ENCODE measurements around the gene DSCAML1. TPM values are rescaled to one million over a fixed set of nuclear protein-coding genes. Genes with fewer than 3 reads are reported as not detected.

DSCAML1 gene
- total and polyA plus RNA-seq, 3 donors from 2014 or later: 1.6 to 6.1 (median 3.0) TPM

- no peaks in the 10 kb centered on the region for H3K36me3 ChIP-seq (ENCODE audit: low read depth, missing control alignments)
- no peaks in the 10 kb centered on the region for H3K9me3 ChIP-seq
- H3K27ac ChIP-seq: no peak overlapping the region
- H3K27me3 ChIP-seq: no peaks in the 10 kb centered on the region
- intact Hi-C loops (cut with DNase I; ENCODE audit: low total_unique reads): no loop called here
- no peak for DNase-seq
- no peak for TF ChIP-seq POLR2A (IDR thresholded peaks at IDR 0.05)
- TF ChIP-seq CTCF (IDR thresholded peaks at IDR 0.05): no peak
- H3K4me3 ChIP-seq: no peak overlapping the region
- no peaks in the 10 kb centered on the region for H3K4me1 ChIP-seq
- 75% methylated on average over 9 to 11 of the region's 11 CpGs for WGBS, 2 donors
Observed at GRCh38 chr11:117782101-117782500, 14.9 kb downstream of the DSCAML1 start.

- DNase-seq: no peak
- WGBS, 2 donors: 63 to 90% methylated on average over 1 to 4 of the region's 4 CpGs
- Histone ChIP-seq H3K27ac (no peak overlapping the region), H3K9me3 (no peaks in the 10 kb centered on the region), H3K4me1 (no peaks in the 10 kb centered on the region), H3K4me3 (no peak overlapping the region), H3K27me3 (no peaks in the 10 kb centered on the region), H3K36me3 (ENCODE audit: low read depth, missing control alignments) (no peaks in the 10 kb centered on the region)
- no peak for TF ChIP-seq CTCF (IDR thresholded peaks at IDR 0.05)
- TF ChIP-seq POLR2A (IDR thresholded peaks at IDR 0.05): no peak
- intact Hi-C loops (cut with DNase I; ENCODE audit: low total_unique reads): no loop called here
Observed at GRCh38 chr11:117781627-117782026, 15.4 kb downstream of the DSCAML1 start.

- TF ChIP-seq POLR2A (IDR thresholded peaks at IDR 0.05): no peak
- no peak for TF ChIP-seq CTCF (IDR thresholded peaks at IDR 0.05)
- intact Hi-C loops (cut with DNase I; ENCODE audit: low total_unique reads): no loop called here
- Histone ChIP-seq H3K9me3 (no peaks in the 10 kb centered on the region), H3K4me3 (no peak overlapping the region), H3K4me1 (no peaks in the 10 kb centered on the region), H3K27ac (no peak overlapping the region), H3K27me3 (no peaks in the 10 kb centered on the region), H3K36me3 (ENCODE audit: low read depth, missing control alignments) (no peaks in the 10 kb centered on the region)
- no peak for DNase-seq
- 64 to 87% methylated on average over 11 to 26 of the region's 26 CpGs for WGBS, 2 donors
Observed at GRCh38 chr11:117780456-117780855, 16.6 kb downstream of the DSCAML1 start.

GRCh38 chr11:117774553-117774952, 22.5 kb downstream of the DSCAML1 start:
- intact Hi-C loops (cut with DNase I; ENCODE audit: low total_unique reads): no loop called here
- Histone ChIP-seq H3K36me3 (ENCODE audit: low read depth, missing control alignments) (no peaks in the 10 kb centered on the region), H3K27me3 (no peaks in the 10 kb centered on the region), H3K9me3 (no peaks in the 10 kb centered on the region), H3K4me3 (no peak overlapping the region), H3K4me1 (no peaks in the 10 kb centered on the region), H3K27ac (no peak overlapping the region)
- WGBS, 2 donors: 63 to 66% methylated on average over 3 of the region's 3 CpGs
- no peak for TF ChIP-seq CTCF (IDR thresholded peaks at IDR 0.05)
- no peak for DNase-seq

GRCh38 chr11:117772360-117772759, 24.7 kb downstream of the DSCAML1 start:
- H3K9me3 ChIP-seq: no peaks in the 10 kb centered on the region
- H3K36me3 ChIP-seq (ENCODE audit: low read depth, missing control alignments): no peaks in the 10 kb centered on the region
- H3K27ac ChIP-seq: no peak overlapping the region
- H3K4me3 ChIP-seq: no peak overlapping the region
- no peak for TF ChIP-seq POLR2A (IDR thresholded peaks at IDR 0.05)
- TF ChIP-seq CTCF (IDR thresholded peaks at IDR 0.05): no peak
- whole genome bisulfite sequencing, 2 donors: 78 to 94% methylated on average over 6 of the region's 6 CpGs
- DNase-seq: no peak
- intact Hi-C loops (cut with DNase I; ENCODE audit: low total_unique reads): no loop called here
- H3K4me1 ChIP-seq: no peaks in the 10 kb centered on the region
- no peaks in the 10 kb centered on the region for H3K27me3 ChIP-seq

All from testis (tissue), 3 donors.